ENCODE results near the gene PARP4.

GRCh38 chr13:24460256-24460655, 52.3 kb downstream of the PARP4 start:
- TF ChIP-seq CTCF (IDR thresholded peaks at IDR 0.05; ENCODE audit: insufficient read depth, low read length) (no peak), POLR2AphosphoS5 (IDR thresholded peaks at IDR 0.05; ENCODE audit: low read depth) (no peak), REST (IDR thresholded peaks at IDR 0.05; ENCODE audit: insufficient replicate concordance, low read depth) (no peak), SPI1 (IDR thresholded peaks at IDR 0.05; ENCODE audit: borderline replicate concordance, low read depth) (no peak)

Data from HL-60 (cell line).